Sigmoid colon (tissue), 7 donors: Measurements from ENCODE around the gene ARVCF. TPM values are rescaled to one million over a fixed set of nuclear protein-coding genes. Genes with fewer than 3 reads are reported as not detected.

Experiments used
- DNase-seq: peaks from one replicate; pipeline ENCODE4 v3.0.0-alpha.2; 2019
- H3K27ac ChIP-seq, 4 donors: fragments of 200-600 bp; sonication (generic); one replicate each; pipeline ENCODE4 v1.5.1; 2016 to 2019; ENCODE audit warnings: mild to moderate bottlenecking in 1 of 4
- H3K27me3 ChIP-seq, 3 donors: fragments of 200-600 bp; sonication (generic); one replicate each; pipeline ENCODE4 v1.5.1; 2019; ENCODE audit warnings: mild to moderate bottlenecking in 1 of 3
- H3K36me3 ChIP-seq, 4 donors: fragments of 200-600 bp; sonication (generic); one replicate each; pipeline ENCODE4 v1.5.1; 2016 to 2019
- H3K4me1 ChIP-seq, 4 donors: fragments of 200-600 bp; sonication (generic); one replicate each; pipeline ENCODE4 v1.5.1; 2017 to 2019
- H3K4me3 ChIP-seq, 4 donors: fragments of 200-600 bp; sonication (generic); one replicate each; pipeline ENCODE4 v1.5.1; 2017 to 2019; ENCODE audit warnings: mild to moderate bottlenecking in 2 of 4, moderate library complexity in 1 of 4
- H3K9me3 ChIP-seq, 4 donors: fragments of 200-600 bp in 3 of 4; sonication (generic) in 3 of 4; one replicate each; pipeline versions ENCODE4 v1.5.1 to v1.6.1; 2013 to 2019
- EP300 ChIP-seq, 4 donors: sonication (generic); formaldehyde crosslinking; IDR thresholded peaks; one replicate each; pipeline ENCODE4 v1.6.1; 2017; ENCODE audit warnings: antibody characterized with exemption in 4 of 4
- POLR2A ChIP-seq, 2 donors: fragments of 450-650 bp; IDR thresholded peaks; one replicate each; pipeline ENCODE4 v1.6.1; 2016; ENCODE audit warnings: antibody characterized with exemption in 2 of 2, mild to moderate bottlenecking in 2 of 2, moderate library complexity in 2 of 2
- POLR2AphosphoS5 ChIP-seq, 4 donors: sonication (generic); formaldehyde crosslinking; IDR thresholded peaks; one replicate each; pipeline ENCODE4 v1.6.1; 2017; ENCODE audit warnings: antibody characterized with exemption in 4 of 4
- WGBS, 2 donors: extraction: QIAGEN DNeasy Blood & Tissue Kit; methylation state at CpG; one replicate each; pipeline ENCODE4 v1.1.7; 2013; 5-methylcytosine and 5-hydroxymethylcytosine counted together
- intact Hi-C: fragments of 100-400 bp; cut with DNase I; formaldehyde crosslinking; loops from one replicate; pipeline ENCODE4 v1.15.1; 2023
- polyA plus RNA-seq, 3 donors: library from polyadenylated mRNA; stranded (reverse); fragments of 200-250 nt; gene quantifications; one replicate each; pipeline ENCODE4 v1.2.3, GENCODE V29; 2013
- total RNA-seq, 4 donors: library from RNA; depleted of rRNA; stranded (reverse); fragments of >200 nt; gene quantifications; one replicate each; pipeline ENCODE4 v1.1.0, GENCODE V29; 2016
- TF ChIP-seq, protein P1 (sequence below), 4 experiments: fragments of 450-650 bp in 3 of 4; fragments of 200-600 bp in 1 of 4; IDR thresholded peaks; one replicate each; pipeline ENCODE4 v1.5.1; 2016 to 2019; ENCODE audit warnings: antibody characterized with exemption in 4 of 4, mild to moderate bottlenecking in 3 of 4, moderate library complexity in 2 of 4
- donor health status: healthy with polysubstance abuse.
- donor health status: Bipolar disorder and iron deficiency.
- donor health status: healthy.

The ARVCF gene
- total and polyA plus RNA-seq, 7 donors, result 3.9 to 33.8 (median 14.6) TPM

GRCh38 chr22:20011993-20012740 lies 4.5 kb downstream of the ARVCF start:
- WGBS, 2 donors, result 96 to 97% methylated on average over 7 of the region's 7 CpGs
- TF ChIP-seq POLR2AphosphoS5 (IDR thresholded peaks at IDR 0.05) (no peak), POLR2A (IDR thresholded peaks at IDR 0.05) (no peak), EP300 (IDR thresholded peaks at IDR 0.05) (no peak)
- TF ChIP-seq, protein P1, sequence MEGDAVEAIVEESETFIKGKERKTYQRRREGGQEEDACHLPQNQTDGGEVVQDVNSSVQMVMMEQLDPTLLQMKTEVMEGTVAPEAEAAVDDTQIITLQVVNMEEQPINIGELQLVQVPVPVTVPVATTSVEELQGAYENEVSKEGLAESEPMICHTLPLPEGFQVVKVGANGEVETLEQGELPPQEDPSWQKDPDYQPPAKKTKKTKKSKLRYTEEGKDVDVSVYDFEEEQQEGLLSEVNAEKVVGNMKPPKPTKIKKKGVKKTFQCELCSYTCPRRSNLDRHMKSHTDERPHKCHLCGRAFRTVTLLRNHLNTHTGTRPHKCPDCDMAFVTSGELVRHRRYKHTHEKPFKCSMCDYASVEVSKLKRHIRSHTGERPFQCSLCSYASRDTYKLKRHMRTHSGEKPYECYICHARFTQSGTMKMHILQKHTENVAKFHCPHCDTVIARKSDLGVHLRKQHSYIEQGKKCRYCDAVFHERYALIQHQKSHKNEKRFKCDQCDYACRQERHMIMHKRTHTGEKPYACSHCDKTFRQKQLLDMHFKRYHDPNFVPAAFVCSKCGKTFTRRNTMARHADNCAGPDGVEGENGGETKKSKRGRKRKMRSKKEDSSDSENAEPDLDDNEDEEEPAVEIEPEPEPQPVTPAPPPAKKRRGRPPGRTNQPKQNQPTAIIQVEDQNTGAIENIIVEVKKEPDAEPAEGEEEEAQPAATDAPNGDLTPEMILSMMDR (IDR thresholded peaks at IDR 0.05), result no peak
- Histone ChIP-seq H3K27ac (no peak overlapping the region), H3K4me3 (no peak overlapping the region), H3K9me3 (no peaks in the 10 kb centered on the region), H3K4me1 (peaks cover 0 to 25% (median 16%) of the 10 kb centered on the region in 4 donors), H3K36me3 (no peaks in the 10 kb centered on the region), H3K27me3 (no peaks in the 10 kb centered on the region)
- no peak for DNase-seq
- intact Hi-C loops, result no loop called here

- Histone ChIP-seq H3K27ac (no peak overlapping the region), H3K27me3 (no peaks in the 10 kb centered on the region), H3K9me3 (no peaks in the 10 kb centered on the region), H3K36me3 (no peaks in the 10 kb centered on the region), H3K4me3 (no peak overlapping the region), H3K4me1 (peaks cover 0 to 23% (median 12%) of the 10 kb centered on the region in 4 donors)
- no peak for TF ChIP-seq POLR2A (IDR thresholded peaks at IDR 0.05)
- TF ChIP-seq, protein P1 (IDR thresholded peaks at IDR 0.05), result no peak
- no peak for TF ChIP-seq EP300 (IDR thresholded peaks at IDR 0.05)
- WGBS, 2 donors, result 74 to 77% methylated on average over 20 of the region's 20 CpGs
- intact Hi-C loops, result no loop called here
- no peak for DNase-seq
These were observed 5.3 kb downstream of the ARVCF start for GRCh38 chr22:20011123-20011992.

DNA sequence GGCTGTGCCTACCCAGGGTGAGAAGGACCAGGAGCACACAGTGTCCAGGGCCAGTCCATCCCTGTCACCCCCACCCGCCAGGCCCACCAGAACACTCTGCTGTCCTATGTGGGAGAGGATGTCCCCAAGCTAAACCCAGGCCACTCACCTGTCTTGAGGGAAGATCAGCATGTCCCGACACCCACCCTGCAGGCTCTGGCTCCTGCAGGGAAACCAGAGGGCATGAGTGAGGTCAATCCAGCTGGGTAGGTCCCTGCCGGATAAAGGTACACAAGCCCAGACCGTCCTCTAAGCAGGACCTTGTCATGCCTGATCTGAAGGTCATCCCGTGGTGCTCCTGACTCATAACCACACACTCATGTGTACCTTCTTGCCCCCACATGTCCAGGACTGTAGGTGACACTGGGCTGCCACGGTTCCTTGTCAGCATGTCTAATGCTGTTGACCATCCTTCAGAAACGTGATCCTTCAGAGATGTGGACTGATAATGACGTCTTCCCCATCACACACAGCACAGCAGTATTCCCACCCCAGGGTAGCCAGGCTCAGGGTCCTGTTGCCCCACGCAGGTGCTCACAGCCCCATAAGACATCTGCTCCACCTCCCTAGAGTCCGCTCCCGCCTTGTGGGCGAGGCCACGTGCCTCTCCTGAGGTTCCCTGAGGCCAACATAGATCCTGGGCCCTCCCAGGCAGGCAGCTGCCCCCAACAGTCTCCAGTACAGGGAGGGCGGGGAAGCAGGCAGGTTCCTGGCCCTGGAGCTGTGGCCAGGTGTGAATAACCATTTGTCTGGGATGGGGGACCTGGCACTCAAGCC lies 6.1 kb downstream of the ARVCF start:
- Histone ChIP-seq H3K27me3 (no peaks in the 10 kb centered on the region), H3K4me3 (no peak overlapping the region), H3K4me1 (peaks cover 0 to 15% (median 5%) of the 10 kb centered on the region in 4 donors), H3K36me3 (no peaks in the 10 kb centered on the region), H3K27ac (no peak overlapping the region), H3K9me3 (no peaks in the 10 kb centered on the region)
- intact Hi-C loops, result no loop called here
- no peak for DNase-seq
- WGBS, 2 donors, result 68 to 82% methylated on average over 14 of the region's 14 CpGs
- TF ChIP-seq EP300 (IDR thresholded peaks at IDR 0.05) (no peak), POLR2A (IDR thresholded peaks at IDR 0.05) (no peak), POLR2AphosphoS5 (IDR thresholded peaks at IDR 0.05) (no peak)
- TF ChIP-seq, protein P1 (IDR thresholded peaks at IDR 0.05), result no peak

- no peaks in the 10 kb centered on the region for H3K9me3 ChIP-seq
- H3K27me3 ChIP-seq, result no peaks in the 10 kb centered on the region
- DNase-seq, result no peak
- intact Hi-C loops, result no loop called here
- WGBS, 2 donors, result 94 to 95% methylated on average over 8 of the region's 8 CpGs
- H3K4me3 ChIP-seq, result no peak overlapping the region
- no peak overlapping the region for H3K27ac ChIP-seq
- H3K4me1 ChIP-seq, result peaks cover 0 to 9% (median 5%) of the 10 kb centered on the region in 4 donors
- TF ChIP-seq EP300 (IDR thresholded peaks at IDR 0.05) (no peak), POLR2AphosphoS5 (IDR thresholded peaks at IDR 0.05) (no peak), POLR2A (IDR thresholded peaks at IDR 0.05) (no peak)
- TF ChIP-seq, protein P1 (IDR thresholded peaks at IDR 0.05), result no peak
- no peaks in the 10 kb centered on the region for H3K36me3 ChIP-seq
These were observed 6.9 kb downstream of the ARVCF start for GRCh38 chr22:20009582-20010306.
